Activated CD8-positive, alpha-beta memory T cell treated with anti-CD3 and anti-CD28 coated beads, Interleukin-2, amount 50 U/mL, for 1 hour (primary cell): ENCODE measurements around the gene FAM72A.
"Not testable (repeated sequence)": the region's sequence is repeated elsewhere in the genome, so short reads cannot be mapped to it uniquely, and the experiment has no call there.

Experiments
- DNase-seq: peaks from one replicate; pipeline ENCODE4 v3.0.0-alpha.2; 2020; ENCODE audit errors: extremely low read depth

FAM72A gene

DNA sequence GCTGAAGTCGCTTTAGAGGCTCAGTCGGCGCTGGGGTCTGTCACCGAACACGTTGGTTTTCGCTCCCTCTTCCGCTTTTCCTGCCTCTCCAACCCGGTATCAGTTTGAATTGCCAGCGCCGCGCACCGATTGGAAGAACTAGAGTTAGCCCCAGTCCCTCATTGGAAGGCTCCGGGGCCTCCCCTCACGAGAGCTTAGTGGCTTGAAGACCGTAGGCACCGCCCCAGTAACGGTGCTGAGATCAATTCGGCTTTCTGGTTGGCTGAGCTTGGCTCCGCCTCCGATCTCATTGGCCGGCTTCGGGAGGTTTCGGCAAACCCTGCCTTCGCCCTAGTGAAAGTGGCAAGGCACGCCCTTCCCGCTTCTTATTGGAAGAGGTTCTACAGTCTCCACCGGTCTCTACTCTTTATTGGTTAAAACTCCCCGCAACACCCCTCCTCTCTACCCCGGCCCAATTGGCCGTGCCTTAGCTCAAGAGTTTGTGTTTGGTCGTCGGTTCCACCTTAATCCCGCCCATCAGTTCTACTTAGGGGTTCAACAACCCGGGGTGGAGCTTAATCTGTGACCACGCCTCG, at the start of gene FAM72A:
TSS of gene FAM72A (minus strand) at position 51 of the 575 bp plus-strand sequence. CDS start 814 bp downstream, outside the sequence.
- DNase-seq, result peak; percentile 94

DNA sequence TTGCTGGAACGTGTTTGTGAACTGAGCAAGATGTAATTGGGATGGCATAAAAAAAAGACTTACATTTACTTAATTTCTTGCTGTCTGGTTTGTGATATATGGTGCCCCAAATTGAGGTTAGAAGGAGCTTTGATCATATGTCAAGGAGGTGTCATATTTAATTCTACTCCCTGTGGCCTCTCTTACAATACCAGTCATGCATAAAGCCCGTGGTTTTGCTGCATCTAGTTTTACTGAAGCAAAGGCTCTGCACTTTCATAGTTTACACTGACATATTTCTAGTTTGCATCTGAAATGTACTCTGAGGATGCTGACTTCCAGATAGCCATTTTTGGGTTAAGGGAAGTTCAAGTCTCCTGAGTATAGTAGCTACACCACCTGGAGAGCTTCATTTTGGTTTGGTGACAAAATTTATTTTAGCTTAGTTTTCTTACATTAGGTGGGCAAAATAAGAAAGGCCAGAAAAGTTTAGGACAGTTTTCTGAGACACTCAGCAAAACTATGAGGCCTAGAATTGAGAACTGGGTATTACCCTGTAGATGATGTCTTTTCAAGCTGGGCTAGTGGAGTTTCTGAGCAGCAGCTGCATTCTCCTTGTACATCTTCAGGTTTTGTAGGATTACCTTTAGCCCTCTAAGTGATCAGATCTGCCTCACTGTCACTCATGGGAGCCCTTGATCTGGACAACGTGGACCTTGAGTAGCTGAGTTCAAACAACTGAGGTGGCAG, 48.5 kb upstream of the FAM72A start:
- not testable (repeated sequence) for DNase-seq

DNA sequence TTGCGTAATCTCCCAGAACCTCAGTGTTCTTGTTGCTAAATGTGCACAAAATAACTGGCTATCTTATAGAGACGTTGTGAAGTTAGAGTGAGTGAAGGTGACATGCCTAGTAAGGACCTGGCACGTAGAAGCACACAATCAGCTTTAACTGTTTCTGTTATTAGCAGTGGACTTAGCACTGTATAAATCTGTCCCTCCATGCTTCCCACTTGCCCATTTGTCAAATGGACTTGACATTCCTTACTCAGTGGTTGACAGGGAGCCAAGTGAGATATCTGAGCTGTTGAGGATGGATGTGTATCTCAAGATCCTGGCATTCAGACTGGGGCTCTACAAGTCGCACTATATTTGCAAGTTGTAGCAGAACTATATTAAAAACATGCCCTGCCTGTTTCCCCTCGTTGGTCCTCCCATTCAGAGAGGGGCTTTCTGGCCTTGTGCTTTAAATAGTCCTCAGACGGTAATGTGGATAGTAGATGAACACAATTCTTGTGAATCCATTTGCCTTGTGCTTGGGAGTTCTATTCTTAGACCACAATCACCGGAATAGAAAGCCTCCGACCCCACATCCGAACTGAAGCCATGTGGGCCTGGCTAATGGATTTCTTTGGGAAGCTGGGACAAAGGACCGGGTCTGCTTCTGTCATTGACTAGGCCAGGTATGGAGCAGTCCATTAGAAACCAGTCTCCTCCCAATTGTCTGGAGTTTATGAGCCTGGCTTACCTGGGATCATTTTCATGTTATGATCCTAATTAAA, 43.7 kb upstream of the FAM72A start:
- DNase-seq, result not testable (repeated sequence)

DNA sequence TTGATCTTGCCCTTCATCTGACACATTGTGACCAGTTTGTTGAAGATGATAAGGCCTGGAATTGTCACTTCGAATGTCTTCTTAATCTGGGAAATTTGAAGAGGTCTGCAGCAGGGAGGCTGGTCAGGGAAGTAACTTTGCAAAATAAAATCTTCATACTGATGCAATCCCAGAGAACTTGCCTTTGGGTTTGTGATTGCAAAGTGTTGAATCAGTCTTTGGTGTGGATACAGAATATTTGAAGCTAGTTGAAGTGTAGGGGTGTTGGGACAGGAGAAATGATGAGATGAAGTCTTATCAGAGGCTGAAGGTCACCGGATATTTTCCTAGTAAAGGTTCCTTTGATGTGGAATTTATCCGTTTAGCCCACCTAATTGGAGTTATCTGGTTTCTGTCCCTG, 42.8 kb upstream of the FAM72A start:
- not testable (repeated sequence) for DNase-seq

DNA sequence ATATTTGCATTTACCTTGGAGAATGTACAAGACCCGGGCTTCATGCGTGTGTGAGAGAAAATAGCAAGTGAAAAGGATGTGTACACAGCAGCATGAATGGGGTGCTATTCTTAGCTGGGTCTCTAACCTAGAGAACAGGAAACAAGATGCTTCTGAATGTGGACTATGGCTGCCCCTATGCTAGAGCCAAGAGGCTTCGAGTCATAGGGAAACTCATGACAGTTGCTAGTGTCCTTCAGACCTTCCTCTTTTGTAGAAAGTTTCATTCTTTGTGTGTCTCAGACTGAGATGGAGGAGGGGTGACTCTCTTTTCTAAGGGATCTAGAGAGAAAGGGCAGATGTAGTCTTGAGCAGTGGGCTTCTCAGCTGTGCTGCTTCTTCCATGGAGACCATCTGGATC, 40.7 kb upstream of the FAM72A start:
- DNase-seq, result not testable (repeated sequence)

DNA sequence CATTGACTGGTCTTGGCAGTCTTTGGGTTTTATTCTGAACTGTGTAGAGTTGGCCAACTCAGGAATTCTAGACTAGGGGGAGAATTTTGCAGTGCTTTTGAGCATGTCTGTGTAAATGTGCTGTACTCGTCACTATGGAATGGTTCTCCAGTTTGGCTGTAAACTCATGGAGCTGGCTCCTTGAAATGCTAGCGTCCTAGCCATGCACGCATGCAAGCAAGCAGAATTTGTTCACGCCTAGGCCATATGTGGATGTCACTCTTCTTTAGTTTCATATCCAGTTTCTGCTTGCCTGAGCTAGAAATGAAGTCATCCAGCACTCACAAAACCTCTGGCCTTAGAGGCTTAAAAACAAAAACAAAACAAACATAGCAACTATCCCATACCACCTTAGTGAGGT, 37.6 kb upstream of the FAM72A start:
- not testable (repeated sequence) for DNase-seq

- not testable (repeated sequence) for DNase-seq
These were observed 32.6 kb upstream of the FAM72A start for GRCh38 chr1:206235190-206235589.

- DNase-seq, result not testable (repeated sequence)
These were observed 31.7 kb upstream of the FAM72A start for GRCh38 chr1:206234189-206234916.

- not testable (repeated sequence) for DNase-seq
These were observed 30.5 kb upstream of the FAM72A start for GRCh38 chr1:206232970-206233645.

- DNase-seq, result not testable (repeated sequence)
These were observed 29.4 kb upstream of the FAM72A start for GRCh38 chr1:206231989-206232388.

GRCh38 chr1:206229286-206229685, 26.6 kb upstream of the FAM72A start:
- not testable (repeated sequence) for DNase-seq

DNA sequence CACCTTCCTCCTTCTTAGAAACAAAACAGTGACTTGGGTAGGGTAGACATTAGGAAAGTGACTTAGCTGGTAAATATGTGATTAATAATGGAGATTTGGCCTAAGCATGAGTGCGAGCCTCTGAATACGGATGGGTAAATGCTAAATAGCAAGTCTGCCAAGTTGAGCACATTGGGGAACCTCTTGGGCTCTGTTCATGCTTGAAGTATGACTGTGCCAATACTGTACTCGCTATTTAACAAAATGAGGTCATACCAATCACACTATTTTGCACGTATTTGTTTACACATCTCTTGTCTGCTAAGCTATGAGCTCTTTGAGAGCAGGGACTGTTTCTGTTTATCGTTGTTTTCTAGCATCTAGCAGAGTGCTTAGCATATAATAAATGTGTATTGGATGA, 24.2 kb upstream of the FAM72A start:
- DNase-seq, result not testable (repeated sequence)

DNA sequence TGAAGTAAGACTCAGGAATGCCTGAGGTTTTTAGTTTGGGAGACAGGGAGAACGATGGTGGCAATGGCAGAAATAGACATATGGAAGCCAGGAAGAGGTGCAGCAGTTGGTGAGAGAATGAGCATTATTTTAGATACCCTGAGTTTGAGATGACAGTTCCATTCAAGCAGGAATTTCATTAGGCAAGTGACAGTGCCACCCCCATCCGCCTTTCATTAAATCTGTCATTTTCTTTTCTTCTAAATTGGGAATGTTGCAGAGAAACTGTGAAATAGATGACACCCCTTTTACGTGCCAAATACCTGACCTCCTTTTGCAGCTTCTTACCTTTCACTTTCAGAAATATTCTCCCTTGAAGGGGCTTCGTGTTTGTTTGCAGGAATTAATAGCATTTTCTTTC, 22.7 kb upstream of the FAM72A start:
- not testable (repeated sequence) for DNase-seq

DNA sequence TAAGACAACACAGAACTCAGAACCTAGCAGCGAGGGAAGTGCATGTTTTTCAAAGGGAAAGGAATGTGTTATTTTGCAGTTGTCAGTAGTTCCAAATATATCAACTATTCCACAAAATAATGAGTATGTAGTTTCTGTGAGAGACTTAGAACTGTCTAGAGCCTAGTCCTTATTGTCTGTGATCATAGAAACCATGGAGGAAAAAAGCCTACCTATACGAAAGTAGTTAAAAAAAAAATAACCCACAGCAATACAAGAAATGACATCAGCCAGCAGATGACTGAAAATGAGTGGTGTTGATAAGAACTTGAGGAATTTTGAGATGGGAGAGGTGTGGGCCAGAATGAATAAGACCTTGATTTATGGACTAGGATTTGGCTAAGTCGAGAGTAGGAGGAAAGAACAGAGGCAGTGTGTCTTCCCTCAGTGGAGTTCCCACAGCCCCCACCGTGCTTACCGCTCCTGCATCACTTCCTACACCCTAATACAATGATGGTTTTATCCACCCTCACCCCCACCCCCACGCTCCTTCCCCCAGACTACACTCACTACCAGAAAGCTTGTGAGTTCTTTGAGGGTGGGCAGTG, 21.6 kb upstream of the FAM72A start:
- not testable (repeated sequence) for DNase-seq

DNA sequence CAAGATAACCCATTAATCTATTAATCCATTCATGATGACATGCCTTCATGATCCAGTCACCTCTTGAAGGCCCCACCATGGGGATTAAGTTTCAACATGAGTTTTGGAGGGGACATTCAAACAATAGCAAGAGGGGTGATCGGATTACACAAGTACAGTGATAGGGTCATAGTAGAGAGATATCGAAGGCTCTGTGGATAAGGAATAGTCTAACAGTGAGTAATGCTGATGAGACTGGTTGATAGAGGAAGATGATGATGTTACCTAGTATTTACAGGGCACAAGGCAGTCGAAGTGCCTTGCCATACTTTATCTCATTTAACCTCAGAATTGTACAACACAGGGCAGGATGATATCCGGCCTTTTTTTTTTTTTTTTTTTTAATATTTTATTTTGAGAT, 18.9 kb upstream of the FAM72A start:
- DNase-seq, result not testable (repeated sequence)

DNA sequence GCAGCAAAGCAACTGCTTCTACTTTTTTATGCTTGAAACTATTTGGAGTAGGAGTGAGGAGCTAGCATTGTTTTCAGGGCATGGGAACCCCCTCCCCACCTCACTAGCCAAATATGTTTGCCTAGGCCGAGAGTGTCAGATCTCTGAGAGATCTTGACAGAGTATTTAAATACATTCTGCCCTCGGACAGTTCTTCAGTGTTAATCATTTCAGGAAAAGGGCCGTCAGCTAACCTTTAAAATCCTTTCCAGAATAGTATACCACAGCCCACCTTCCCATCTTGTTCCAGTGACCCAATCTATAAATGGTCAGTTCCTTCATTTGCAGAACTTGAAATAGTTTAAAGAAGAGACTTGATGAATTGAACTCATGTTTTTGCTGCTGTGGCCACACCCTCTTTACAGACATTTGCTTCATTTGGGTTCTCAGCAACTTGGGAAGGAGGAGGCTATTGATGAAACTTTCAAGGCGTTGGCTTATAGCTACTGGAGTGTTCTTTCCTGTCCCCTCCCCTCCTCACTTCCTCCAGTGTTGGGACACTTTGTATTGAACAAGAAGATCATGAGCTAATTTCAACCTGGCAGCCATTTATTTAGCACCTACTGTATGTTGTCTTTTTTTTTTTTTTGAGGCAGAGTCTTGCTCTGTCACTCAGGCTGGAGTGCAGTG, 17.8 kb upstream of the FAM72A start:
- DNase-seq, result not testable (repeated sequence)

DNA sequence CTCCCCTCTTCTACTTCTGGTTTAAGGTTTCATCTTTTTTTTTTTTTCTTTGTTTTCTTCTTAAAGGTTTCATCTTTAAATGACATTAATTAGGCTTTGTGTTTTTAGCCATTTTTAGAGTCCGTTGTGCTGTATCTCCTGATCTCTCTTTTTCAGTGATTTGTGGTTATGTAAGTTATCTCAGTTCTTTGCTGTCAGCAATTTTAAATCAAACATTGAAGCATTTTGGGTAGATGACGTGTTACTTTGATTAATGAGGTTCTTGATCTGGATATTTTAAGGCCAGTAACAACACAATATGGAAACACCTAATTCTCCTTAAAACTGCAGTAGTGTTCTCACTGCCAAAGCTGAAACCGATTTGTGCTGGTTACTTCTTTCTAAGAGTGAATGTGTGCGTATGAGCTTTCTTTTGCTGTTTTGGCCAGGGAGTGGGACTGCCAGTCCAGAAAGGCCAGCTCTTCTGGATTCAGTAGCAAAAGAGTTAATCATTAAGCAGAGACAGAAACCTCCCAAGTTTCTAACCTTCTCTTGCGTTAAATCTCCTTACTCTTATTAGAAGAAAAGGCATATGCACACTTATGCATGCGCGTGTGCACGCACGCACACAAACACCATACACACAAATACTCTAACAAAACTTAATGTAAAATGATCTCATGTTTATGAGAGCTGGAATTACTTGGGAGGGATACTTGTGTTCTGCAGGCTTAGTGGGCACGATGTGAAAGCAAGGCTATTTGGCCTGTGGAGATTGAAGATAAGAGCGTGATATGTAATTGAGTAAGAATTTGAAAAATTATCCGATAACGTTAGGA, 17.1 kb upstream of the FAM72A start:
- not testable (repeated sequence) for DNase-seq

- not testable (repeated sequence) for DNase-seq
These were observed 16.1 kb upstream of the FAM72A start for GRCh38 chr1:206218765-206219164.

GRCh38 chr1:206218285-206218684, 15.6 kb upstream of the FAM72A start:
- not testable (repeated sequence) for DNase-seq
